Epithelial cell of esophagus (primary cell): ENCODE results near the gene TLE5.
"Not testable (repeated sequence)": the region's sequence is repeated elsewhere in the genome, so short reads cannot be mapped to it uniquely, and the experiment has no call there.

ENCODE experiments used
- DNase-seq: peaks from one replicate; pipeline ENCODE4 v3.0.0; 2010; ENCODE audit warnings: low read depth
- H3K4me3 ChIP-seq: 2 replicates; pipeline ENCODE4 v1.5.1; 2011; ENCODE audit warnings: mild to moderate bottlenecking, low read length, control low read depth
- CTCF ChIP-seq: IDR thresholded peaks from 2 replicates; pipeline ENCODE4 v1.5.1; 2011; ENCODE audit warnings: low read depth, mild to moderate bottlenecking, low read length, control low read depth, inconsistent platforms; ENCODE audit not compliant: insufficient read depth; ENCODE audit errors: missing control alignments

Gene TLE5

GRCh38 chr19:3012621-3013262 lies 49.6 kb downstream of the TLE5 start:
- DNase-seq: no peak
- TF ChIP-seq CTCF: no peak
- H3K4me3 ChIP-seq: no peak overlapping the region

- not testable (repeated sequence) for H3K4me3 ChIP-seq, DNase-seq
Measured at GRCh38 chr19:3012059-3012458, 50.2 kb downstream of the TLE5 start.

- TF ChIP-seq CTCF: no peak
Measured at GRCh38 chr19:3010871-3011270, 51.4 kb downstream of the TLE5 start.

GRCh38 chr19:3008994-3009393 lies 53.3 kb downstream of the TLE5 start:
- no peak overlapping the region for H3K4me3 ChIP-seq
- no peak for DNase-seq
- TF ChIP-seq CTCF: no peak

More at GRCh38 chr19:3010871-3011270, 51.4 kb downstream of the TLE5 start:
- no peak for DNase-seq
- no peak overlapping the region for H3K4me3 ChIP-seq

- no peak overlapping the region for H3K4me3 ChIP-seq
- DNase-seq: no peak
- TF ChIP-seq CTCF: no peak
Measured at GRCh38 chr19:3007975-3008374, 54.3 kb downstream of the TLE5 start.

- TF ChIP-seq CTCF: no peak
Measured at GRCh38 chr19:3006075-3006767, 56.1 kb downstream of the TLE5 start.

GRCh38 chr19:3005345-3005744 lies 57.0 kb downstream of the TLE5 start:
- DNase-seq: no peak
- no peak for TF ChIP-seq CTCF
- no peak overlapping the region for H3K4me3 ChIP-seq

More at GRCh38 chr19:3006075-3006767, 56.1 kb downstream of the TLE5 start:
- no peak overlapping the region for H3K4me3 ChIP-seq
- DNase-seq: peak; percentile 27
